DMS 273 (cell line): ENCODE results near the gene ZNF317.

Experiments used
- DNase-seq: peaks from one replicate; lab custom pipeline; 2025; ENCODE audit not compliant: unreplicated experiment; lab: John Stamatoyannopoulos, UW

Gene ZNF317

GRCh38 chr19:9140159-9140874, at the start of gene ZNF317:
Gene ZNF317, plus strand, starts transcription at chr19:9140397. Its CDS starts 15,620 bp downstream, at chr19:9156017.
- DNase-seq: peak; percentile 97

- DNase-seq: no peak
Measured at GRCh38 chr19:9107375-9107774, 32.8 kb upstream of the ZNF317 start, which contains the start of gene OR7G2. Gene OR7G2, minus strand, starts transcription at chr19:9107475. Its CDS starts 4,232 bp downstream, at chr19:9103243.

- no peak for DNase-seq
Measured at GRCh38 chr19:9109959-9110358, 30.2 kb upstream of the ZNF317 start.

- no peak for DNase-seq
Measured at GRCh38 chr19:9115307-9115813, 24.8 kb upstream of the ZNF317 start, which contains the start of gene OR7G1. Gene OR7G1, minus strand, starts transcription at chr19:9115763. Its CDS starts 0 bp downstream, at chr19:9115763.

- DNase-seq: no peak
Measured at GRCh38 chr19:9116547-9116946, 23.6 kb upstream of the ZNF317 start.

GRCh38 chr19:9126900-9127405, 13.2 kb upstream of the ZNF317 start, which contains the start of gene OR7G3:
Gene OR7G3, minus strand, starts transcription at chr19:9126950. Its CDS starts 0 bp downstream, at chr19:9126950.
- DNase-seq: no peak

- no peak for DNase-seq
Measured at GRCh38 chr19:9128171-9128570, 12.0 kb upstream of the ZNF317 start.

- no peak for DNase-seq
Measured at GRCh38 chr19:9130965-9131364, 9.2 kb upstream of the ZNF317 start.

GRCh38 chr19:9132422-9132821, 7.8 kb upstream of the ZNF317 start:
- DNase-seq: no peak

- DNase-seq: no peak
Measured at GRCh38 chr19:9139609-9140158, 513 bp upstream of the ZNF317 start.

GRCh38 chr19:9144920-9145319, 4.7 kb downstream of the ZNF317 start:
- no peak for DNase-seq

GRCh38 chr19:9146882-9147281, 6.7 kb downstream of the ZNF317 start:
- no peak for DNase-seq

- DNase-seq: no peak
Measured at GRCh38 chr19:9148697-9149096, 8.5 kb downstream of the ZNF317 start.

GRCh38 chr19:9149997-9150396, 9.8 kb downstream of the ZNF317 start:
- no peak for DNase-seq

GRCh38 chr19:9150650-9151049, 10.5 kb downstream of the ZNF317 start:
- no peak for DNase-seq

- no peak for DNase-seq
Measured at GRCh38 chr19:9151367-9151766, 11.2 kb downstream of the ZNF317 start.

GRCh38 chr19:9155591-9155990, 15.4 kb downstream of the ZNF317 start:
- DNase-seq: no peak

- no peak for DNase-seq
Measured at GRCh38 chr19:9156304-9156703, 16.1 kb downstream of the ZNF317 start.

- DNase-seq: no peak
Measured at GRCh38 chr19:9159891-9160290, 19.7 kb downstream of the ZNF317 start.

- DNase-seq: no peak
Measured at GRCh38 chr19:9161427-9161826, 21.2 kb downstream of the ZNF317 start.

- no peak for DNase-seq
Measured at GRCh38 chr19:9165261-9165660, 25.1 kb downstream of the ZNF317 start.

- no peak for DNase-seq
Measured at GRCh38 chr19:9166846-9167245, 26.6 kb downstream of the ZNF317 start.
